HG02571 (cell line): ENCODE measurements around the gene SPACDR.
"Not testable (repeated sequence)": the region's sequence is repeated elsewhere in the genome, so short reads cannot be mapped to it uniquely, and the experiment has no call there.

Source experiments
- ATAC-seq: cut with Tn5 transposase; IDR thresholded peaks from one replicate; pipeline ENCODE4 v1.9.1; 2021; ENCODE audit warnings: mild to moderate bottlenecking, moderate library complexity; ENCODE audit not compliant: unreplicated experiment

The SPACDR gene

GRCh38 chr7:100466653-100467605, 2.9 kb upstream of the SPACDR start:
- ATAC-seq = no peak

- no peak for ATAC-seq
These were observed 1.7 kb upstream of the SPACDR start for GRCh38 chr7:100465702-100466311.

- no peak for ATAC-seq
These were observed 1.2 kb upstream of the SPACDR start for GRCh38 chr7:100465299-100465698.

DNA sequence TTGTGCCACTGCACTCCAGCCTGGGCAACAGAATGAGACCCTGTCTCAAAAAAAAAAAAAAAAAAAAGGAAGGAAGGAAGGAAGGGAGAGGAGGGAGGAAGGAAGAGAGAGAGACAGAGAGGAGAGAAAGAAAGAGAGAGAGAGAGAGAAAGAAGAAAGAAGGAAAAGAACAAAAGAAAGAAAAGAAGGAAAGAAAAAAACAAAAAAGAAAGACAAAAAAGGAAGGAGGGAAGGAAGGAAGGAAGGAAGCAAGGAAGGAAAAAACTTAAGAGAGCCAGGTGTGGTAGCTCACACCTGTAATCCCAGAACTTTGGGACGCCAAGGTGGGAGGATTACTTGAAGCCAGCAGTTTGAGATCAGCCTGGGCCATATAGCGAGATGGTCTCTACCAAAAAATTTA, 731 bp upstream of the SPACDR start:
- no peak for ATAC-seq

DNA sequence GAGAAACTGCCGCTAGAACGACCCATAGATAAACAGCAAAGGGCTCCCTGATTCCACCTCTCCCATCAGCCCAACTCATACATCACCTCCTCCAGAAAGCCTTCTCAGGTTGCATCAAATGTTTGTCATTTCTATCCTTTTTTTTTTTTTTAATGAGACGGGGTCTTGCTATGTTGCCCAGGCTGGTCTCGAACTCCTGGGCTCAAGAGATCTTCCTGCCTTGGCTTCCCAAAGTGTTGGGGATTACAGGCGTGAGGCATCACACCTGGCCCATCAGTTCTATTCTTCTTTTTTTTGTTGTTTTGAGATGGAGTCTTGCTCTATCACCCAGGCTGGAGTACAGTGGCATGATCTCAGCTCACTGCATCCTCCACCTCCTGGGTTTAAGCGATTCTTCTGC, 7.0 kb downstream of the SPACDR start:
- no peak for ATAC-seq

- no peak for ATAC-seq
These were observed 7.5 kb downstream of the SPACDR start for GRCh38 chr7:100456562-100456961.

DNA sequence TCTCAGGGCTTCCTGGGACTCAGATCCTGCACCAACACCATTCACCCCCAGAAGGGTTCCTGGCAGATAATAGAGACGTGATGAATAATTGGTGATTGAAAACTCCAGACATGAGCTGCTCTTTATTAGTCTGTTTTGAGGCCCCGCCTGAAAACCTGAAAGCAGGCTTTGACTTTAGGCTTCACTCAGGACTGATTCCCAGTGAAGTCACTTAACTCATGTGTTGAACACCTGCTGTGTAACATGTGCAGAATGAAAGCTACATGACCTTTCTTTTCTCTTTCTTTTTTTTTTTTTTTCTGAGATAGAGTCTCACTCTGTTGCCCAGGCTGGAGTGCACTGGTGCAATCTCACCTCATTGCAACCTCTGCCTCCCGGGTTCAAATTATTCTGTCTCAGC, 8.9 kb downstream of the SPACDR start:
- ATAC-seq = no peak

GRCh38 chr7:100453854-100454253, 10.2 kb downstream of the SPACDR start:
- not testable (repeated sequence) for ATAC-seq

GRCh38 chr7:100452513-100452912, 11.5 kb downstream of the SPACDR start:
- ATAC-seq = no peak

DNA sequence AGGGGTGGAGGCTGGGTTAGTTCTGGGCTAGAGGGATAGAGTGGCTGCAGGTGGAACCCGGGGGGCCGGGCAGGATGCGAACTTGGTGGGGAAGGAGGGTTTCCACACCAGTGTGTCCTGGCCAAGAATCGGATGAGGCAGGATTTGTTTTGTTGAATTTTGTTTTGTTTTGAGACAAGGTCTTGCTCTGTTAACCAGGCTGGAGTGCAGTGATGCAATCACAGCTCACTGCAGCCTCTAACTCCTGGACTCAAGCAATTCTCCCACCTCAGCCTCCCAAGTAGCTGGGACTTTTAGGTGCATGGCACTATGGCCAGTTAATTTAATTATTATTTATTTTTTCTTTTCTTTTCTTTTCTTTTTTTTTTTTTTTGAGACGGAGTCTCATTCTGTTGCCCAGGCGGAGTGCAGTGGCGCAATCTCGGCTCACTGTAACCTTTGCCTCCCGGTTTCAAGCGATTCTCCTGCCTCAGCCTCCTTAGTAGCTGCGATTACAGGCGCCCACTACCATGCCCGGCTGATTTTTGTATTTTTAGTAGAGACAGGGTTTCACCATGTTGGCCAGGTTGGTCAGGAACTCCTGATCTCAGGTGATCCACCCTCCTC, 14.8 kb downstream of the SPACDR start:
- ATAC-seq = no peak

DNA sequence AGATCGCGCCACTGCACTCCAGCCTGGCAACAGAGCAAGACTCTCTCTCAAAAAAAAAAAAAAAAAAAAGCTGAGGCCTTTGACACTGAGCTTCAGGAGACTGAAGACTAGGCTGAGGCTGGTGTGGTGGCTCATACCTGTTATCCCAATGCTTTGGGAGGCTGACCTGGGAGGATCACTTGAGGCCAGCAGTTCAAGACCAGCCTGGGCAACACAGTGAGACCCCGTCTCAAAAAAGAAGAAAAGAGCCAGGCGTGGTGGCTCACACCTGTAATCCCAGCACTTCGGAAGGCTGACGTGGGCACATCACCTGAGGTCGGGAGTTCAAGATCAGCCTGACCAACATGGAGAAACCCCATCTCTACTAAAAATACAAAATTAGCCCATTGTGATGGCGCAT, 16.7 kb downstream of the SPACDR start:
- not testable (repeated sequence) for ATAC-seq

DNA sequence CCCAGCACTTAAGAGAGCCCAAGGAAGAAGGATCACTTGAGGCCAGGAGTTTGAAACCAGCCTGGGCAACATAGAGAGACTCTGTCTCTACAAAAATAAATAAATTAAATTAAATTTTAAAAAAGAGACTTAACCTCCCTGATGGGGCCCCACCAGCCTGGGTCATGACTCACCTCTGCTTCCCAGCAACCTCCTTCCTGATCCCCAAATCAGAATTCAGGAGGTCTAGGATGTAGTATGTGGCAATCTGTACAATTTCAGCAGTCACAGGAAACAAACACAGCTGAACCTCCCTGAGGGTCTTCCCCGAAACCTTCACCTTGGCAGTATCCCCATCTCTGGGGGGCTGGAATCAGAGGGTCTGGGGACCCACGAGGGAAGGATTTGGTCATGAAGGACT, 18.0 kb downstream of the SPACDR start:
- ATAC-seq = no peak

DNA sequence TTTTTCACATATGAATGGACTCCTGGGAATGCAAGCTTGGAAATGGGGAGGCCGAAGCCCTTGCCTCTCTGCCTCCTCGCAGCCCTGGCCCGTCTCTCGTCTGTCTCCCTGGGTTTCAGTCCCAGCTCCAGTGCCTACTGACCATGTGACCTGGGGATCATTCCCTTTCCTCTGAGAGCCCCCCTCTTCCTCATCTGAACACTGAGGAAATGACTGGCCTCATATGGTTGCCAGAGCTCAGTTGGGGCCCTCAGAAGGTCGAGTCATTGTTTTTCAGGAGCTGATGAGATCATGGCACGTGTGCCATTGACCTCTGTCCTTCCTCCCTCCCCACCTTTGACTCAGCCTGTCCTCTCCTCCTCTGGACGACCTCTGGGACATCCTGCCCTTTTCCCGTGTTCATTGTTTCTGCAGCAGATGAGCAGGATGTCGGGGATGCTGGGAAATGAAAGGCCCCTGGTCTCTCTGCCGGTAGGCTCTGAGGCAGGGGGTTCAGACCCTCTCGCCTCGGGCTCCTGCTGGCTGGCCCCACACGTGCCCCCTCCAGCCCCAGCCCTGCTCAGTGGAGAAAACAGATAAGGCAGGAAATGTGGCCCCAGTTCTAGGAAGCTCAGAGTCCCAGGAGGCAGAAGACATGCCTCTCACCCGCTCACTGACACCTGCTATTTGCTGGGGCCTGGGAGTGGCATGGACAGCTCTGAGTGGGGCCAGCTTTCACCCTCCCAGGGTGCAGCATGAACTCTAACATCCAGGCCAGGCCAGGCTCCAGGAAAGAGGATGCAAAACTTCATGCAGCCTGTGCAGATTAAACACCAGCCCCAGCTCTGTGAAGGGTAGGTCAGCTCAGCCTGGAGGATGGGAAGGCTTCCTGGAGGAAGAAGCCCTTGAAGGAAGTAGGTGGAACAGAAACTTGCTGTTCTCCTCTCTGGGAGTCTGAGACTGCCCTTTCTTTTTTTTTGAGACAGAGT, 19.5 kb downstream of the SPACDR start:
- no peak for ATAC-seq

- ATAC-seq = no peak
These were observed 20.8 kb downstream of the SPACDR start for GRCh38 chr7:100443096-100443840.

DNA sequence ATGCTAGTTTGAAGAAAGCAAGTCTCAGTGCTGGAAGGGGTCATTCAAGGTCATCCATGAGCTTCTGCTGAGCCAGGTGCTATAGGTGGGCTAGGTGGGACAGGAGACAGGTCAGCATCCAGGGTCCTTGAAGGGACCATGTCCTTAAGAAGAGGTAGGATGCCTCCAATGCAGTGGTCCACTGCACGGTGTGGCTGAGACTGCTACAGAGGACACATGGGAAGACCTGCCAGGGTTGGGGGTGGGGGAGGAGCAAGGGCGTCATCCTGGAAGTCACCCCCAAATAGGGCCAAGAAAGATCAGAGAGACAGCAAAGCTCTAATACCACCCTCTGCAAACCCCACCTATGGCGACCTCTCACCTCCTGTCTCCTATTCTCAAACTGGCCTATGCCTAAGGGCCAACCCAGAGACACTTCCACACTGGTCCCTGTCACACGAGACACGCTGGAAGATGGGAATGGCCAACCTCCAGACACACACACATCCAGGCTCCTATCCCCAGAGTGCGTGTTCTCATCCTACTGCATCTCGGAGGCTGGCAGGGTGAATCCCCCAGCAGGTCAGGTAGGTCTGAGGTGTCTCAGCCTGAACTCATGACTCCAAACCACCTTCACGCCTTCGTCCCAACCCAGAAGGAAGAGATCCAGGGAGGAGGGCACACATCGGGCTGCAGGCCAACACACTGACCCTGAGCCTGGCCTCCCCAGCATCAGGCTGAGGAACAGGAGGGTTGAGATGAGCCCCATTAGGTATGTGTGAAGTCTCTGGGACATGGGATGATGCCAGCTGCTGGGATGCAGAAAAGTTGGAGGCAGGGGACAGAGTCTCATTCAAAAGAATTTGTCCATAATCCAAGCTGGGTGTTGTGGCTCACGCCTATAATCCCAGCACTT, 22.2 kb downstream of the SPACDR start:
- no peak for ATAC-seq

- not testable (repeated sequence) for ATAC-seq
These were observed 24.8 kb downstream of the SPACDR start for GRCh38 chr7:100439244-100439643.

GRCh38 chr7:100438731-100439130, 25.3 kb downstream of the SPACDR start:
- not testable (repeated sequence) for ATAC-seq

DNA sequence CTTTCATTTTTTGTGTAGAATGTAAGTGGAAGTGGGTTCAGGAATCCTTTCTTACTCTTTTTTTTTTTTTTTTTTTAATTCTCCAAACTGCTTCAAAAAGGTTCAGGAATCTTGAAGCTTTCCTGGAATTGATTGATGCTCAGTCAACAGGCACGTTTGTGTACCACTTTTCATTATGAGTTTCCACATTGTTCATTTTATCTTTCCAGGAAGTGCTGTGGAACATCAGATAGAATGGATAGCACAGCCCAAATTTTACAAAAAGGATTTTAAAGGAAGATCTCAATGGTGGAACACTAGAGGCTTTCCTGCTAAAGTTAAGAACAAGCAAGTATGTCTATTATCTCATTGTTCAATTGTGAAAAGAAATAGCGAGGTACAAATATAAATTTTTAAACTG, 25.9 kb downstream of the SPACDR start:
- no peak for ATAC-seq
